H9 (cell line): ENCODE data around the gene ZNF180. TPM values are rescaled to one million over a fixed set of nuclear protein-coding genes. Genes with fewer than 3 reads are reported as not detected.

ENCODE experiments used
- DNase-seq: peaks from one replicate; pipeline ENCODE4 v3.0.0-alpha.2; 2017
- H2AFZ ChIP-seq: one replicate; pipeline ENCODE4 v1.6.1; 2013; ENCODE audit warnings: mild to moderate bottlenecking, low read length, control low read depth, moderate library complexity
- H2AK5ac ChIP-seq: 2 replicates; pipeline ENCODE4 v1.6.1; 2013; ENCODE audit warnings: low read length, control low read depth, mixed read lengths; ENCODE audit not compliant: insufficient read length
- H2BK120ac ChIP-seq: one replicate; pipeline ENCODE4 v1.6.1; 2013; ENCODE audit warnings: low read depth, mild to moderate bottlenecking, low read length, control low read depth, inconsistent platforms; ENCODE audit not compliant: poor library complexity, severe bottlenecking
- H2BK12ac ChIP-seq: 2 replicates; pipeline ENCODE4 v1.6.1; 2013; ENCODE audit warnings: low read length, control low read depth, mixed read lengths, low read depth; ENCODE audit not compliant: insufficient read length
- H2BK15ac ChIP-seq: 2 replicates; pipeline ENCODE4 v1.6.1; 2013; ENCODE audit warnings: low read depth, low read length, control low read depth
- H2BK20ac ChIP-seq: one replicate; pipeline ENCODE4 v1.6.1; 2013; ENCODE audit warnings: low read depth, mild to moderate bottlenecking, low read length, control low read depth, inconsistent platforms; ENCODE audit not compliant: poor library complexity, severe bottlenecking
- H2BK5ac ChIP-seq: 2 replicates; pipeline ENCODE4 v1.6.1; 2013; ENCODE audit warnings: low read length, control low read depth, mixed read lengths; ENCODE audit not compliant: insufficient read length
- H3K14ac ChIP-seq: 2 replicates; pipeline ENCODE4 v1.6.1; 2013; ENCODE audit warnings: low read length, control low read depth; ENCODE audit not compliant: insufficient read depth
- H3K18ac ChIP-seq: 2 replicates; pipeline ENCODE4 v1.6.1; 2013; ENCODE audit warnings: low read depth, mild to moderate bottlenecking, mixed read lengths, low read length, control low read depth; ENCODE audit not compliant: insufficient read length
- H3K23ac ChIP-seq: 2 replicates; pipeline ENCODE4 v1.6.1; 2013; ENCODE audit warnings: low read length, control low read depth, mixed read lengths, low read depth; ENCODE audit not compliant: insufficient read length
- H3K23me2 ChIP-seq: 2 replicates; pipeline ENCODE4 v1.6.1; 2013; ENCODE audit warnings: low read depth, mild to moderate bottlenecking, mixed read lengths, low read length, control low read depth; ENCODE audit not compliant: insufficient read length, poor library complexity, severe bottlenecking
- H3K27ac ChIP-seq: 2 replicates; pipeline ENCODE4 v1.5.1; 2013; ENCODE audit warnings: low read length, control low read depth, mixed read lengths, low read depth; ENCODE audit not compliant: insufficient read length
- H3K27me3 ChIP-seq: 2 replicates; pipeline ENCODE4 v1.6.1; 2013; ENCODE audit warnings: low read length, control low read depth, inconsistent platforms; ENCODE audit not compliant: insufficient read depth
- H3K4ac ChIP-seq: 2 replicates; pipeline ENCODE4 v1.6.1; 2013; ENCODE audit warnings: low read depth, mild to moderate bottlenecking, control low read depth, inconsistent platforms, low read length, moderate library complexity
- H3K4me1 ChIP-seq: 2 replicates; pipeline ENCODE4 v1.6.1; 2013; ENCODE audit warnings: low read length, control low read depth, inconsistent platforms; ENCODE audit not compliant: insufficient read depth
- H3K4me2 ChIP-seq: 2 replicates; pipeline ENCODE4 v1.6.1; 2013; ENCODE audit warnings: low read length, control low read depth, mixed read lengths; ENCODE audit not compliant: insufficient read length, insufficient read depth
- H3K56ac ChIP-seq: 2 replicates; pipeline ENCODE4 v1.6.1; 2013; ENCODE audit warnings: low read depth, mild to moderate bottlenecking, mixed read lengths, low read length, control low read depth; ENCODE audit not compliant: insufficient read length
- H3K79me1 ChIP-seq: 2 replicates; pipeline ENCODE4 v1.6.1; 2013; ENCODE audit warnings: low read depth, mild to moderate bottlenecking, moderate library complexity, low read length, control low read depth, inconsistent platforms; ENCODE audit not compliant: insufficient read depth, poor library complexity, severe bottlenecking
- H3K79me2 ChIP-seq: 2 replicates; pipeline ENCODE4 v1.6.1; 2013; ENCODE audit warnings: low read length, control low read depth, inconsistent platforms; ENCODE audit not compliant: insufficient read depth
- H3K9ac ChIP-seq: 2 replicates; pipeline ENCODE4 v1.6.1; 2013; ENCODE audit warnings: low read length, control low read depth, mixed read lengths; ENCODE audit not compliant: insufficient read length; ENCODE audit errors: extremely low read depth
- H3K9me3 ChIP-seq: one replicate; pipeline ENCODE4 v1.6.1; 2013; ENCODE audit warnings: low read depth, low read length, inconsistent platforms; ENCODE audit not compliant: control insufficient read depth
- H3T11ph ChIP-seq: one replicate; pipeline ENCODE4 v1.6.1; 2013; ENCODE audit warnings: mild to moderate bottlenecking, low read length, control low read depth, inconsistent platforms
- H4K20me1 ChIP-seq: one replicate; pipeline ENCODE4 v1.6.1; 2013; ENCODE audit not compliant: control insufficient read depth, insufficient read length, insufficient read depth
- H4K5ac ChIP-seq: 2 replicates; pipeline ENCODE4 v1.6.1; 2013; ENCODE audit warnings: low read depth, mild to moderate bottlenecking, mixed read lengths, low read length, control low read depth; ENCODE audit not compliant: insufficient read length
- H4K8ac ChIP-seq: replicated peaks from 2 replicates; pipeline ENCODE4 v1.6.1; 2013; ENCODE audit warnings: low read length, control low read depth, mixed read lengths, low read depth; ENCODE audit not compliant: insufficient read length
- H4K91ac ChIP-seq: 2 replicates; pipeline ENCODE4 v1.6.1; 2013; ENCODE audit warnings: low read depth, mild to moderate bottlenecking, moderate library complexity, mixed read lengths, low read length, control low read depth; ENCODE audit not compliant: insufficient read length
- H3K27ac Mint-ChIP-seq, 3 experiments: 2 replicates in 2 of 3; 3 replicates in 1 of 3; pipeline ENCODE4 v1.8.0; 2020 to 2021; ENCODE audit warnings: mixed read lengths in 3 of 3, mild to moderate bottlenecking in 1 of 3, moderate library complexity in 1 of 3
- H3K27me3 Mint-ChIP-seq: 2 replicates; pipeline ENCODE4 v1.8.0; 2021; ENCODE audit warnings: low read depth, mild to moderate bottlenecking, moderate library complexity, mixed read lengths
- H3K36me3 Mint-ChIP-seq, 3 experiments: 2 replicates in 2 of 3; 3 replicates in 1 of 3; pipeline ENCODE4 v1.8.0; 2020 to 2021; ENCODE audit warnings: low read depth in 3 of 3, mixed read lengths in 3 of 3; ENCODE audit not compliant: insufficient read depth in 1 of 3
- H3K4me1 Mint-ChIP-seq, 2 experiments: 2 replicates each; pipeline ENCODE4 v1.8.0; 2020; ENCODE audit warnings: mixed read lengths in 2 of 2
- H3K4me3 Mint-ChIP-seq, 2 experiments: 2 replicates in 1 of 2; 3 replicates in 1 of 2; pipeline ENCODE4 v1.8.0; 2020 to 2021; ENCODE audit warnings: mild to moderate bottlenecking in 2 of 2, mixed read lengths in 2 of 2, moderate library complexity in 1 of 2
- H3K9me3 Mint-ChIP-seq, 2 experiments: 2 replicates in 1 of 2; 3 replicates in 1 of 2; pipeline ENCODE4 v1.8.0; 2020; ENCODE audit warnings: mild to moderate bottlenecking in 2 of 2, mixed read lengths in 2 of 2, moderate library complexity in 1 of 2
- WGBS: extraction: QIAGEN DNeasy Blood & Tissue Kit; methylation state at CpG from one replicate; pipeline ENCODE4 v1.1.7; 2013; ENCODE audit warnings: missing lambda C conversion rate, low lambda C conversion rate, mixed read lengths; ENCODE audit not compliant: insufficient read length; ENCODE audit errors: extremely low coverage; 5-methylcytosine and 5-hydroxymethylcytosine counted together
- total RNA-seq: library from RNA; stranded (reverse); gene quantifications from 2 replicates; pipeline ENCODE4 v1.2.1, GENCODE V29; 2021
- TF ChIP-seq, protein P1 (sequence below): fragments of 200-600 bp; sonication (generic); conservative IDR thresholded peaks from 3 replicates; pipeline ENCODE4 v1.8.0; 2021; ENCODE audit warnings: antibody characterized with exemption, mild to moderate bottlenecking

The ZNF180 gene
- total RNA-seq, 1 experiment from 2014 or later = 13.6 TPM

DNA sequence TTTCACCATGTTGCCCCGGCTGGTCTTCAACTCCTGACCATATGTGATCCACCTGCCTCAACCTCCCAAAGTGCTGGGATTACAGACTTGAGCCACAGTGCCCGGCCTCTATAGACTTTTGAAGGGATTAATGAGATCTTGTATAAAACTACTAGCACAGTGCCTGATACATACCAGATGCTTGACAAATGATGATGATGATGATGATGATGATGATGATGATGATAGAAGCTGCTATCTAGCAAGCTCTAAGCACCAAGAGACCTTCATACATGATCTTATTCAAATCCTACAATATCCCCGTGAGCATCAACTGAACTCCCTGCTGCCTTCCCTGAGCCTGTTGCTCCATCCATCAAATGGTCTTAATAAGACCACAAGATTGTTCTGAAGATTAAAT lies 14.7 kb upstream of the ZNF180 start:
- Histone ChIP-seq H4K8ac (no peak overlapping the region), H3K56ac (no peak overlapping the region), H4K91ac (no peak overlapping the region), H2BK20ac (no peak overlapping the region), H2AFZ (no peak overlapping the region), H2BK120ac (no peak overlapping the region), H2AK5ac (no peak overlapping the region), H4K5ac (no peak overlapping the region), H3K4me2 (no peak overlapping the region), H2BK15ac (no peak overlapping the region), H3K27ac (no peak overlapping the region), H3K79me1 (no peaks in the 10 kb centered on the region), H3T11ph (no peak overlapping the region), H3K18ac (no peak overlapping the region), H3K4me1 (no peaks in the 10 kb centered on the region), H3K9me3 (no peaks in the 10 kb centered on the region), H3K14ac (no peak overlapping the region), H3K4ac (no peak overlapping the region), H3K27me3 (no peaks in the 10 kb centered on the region), H3K23me2 (no peaks in the 10 kb centered on the region), H3K79me2 (no peaks in the 10 kb centered on the region), H4K20me1 (no peaks in the 10 kb centered on the region), H2BK5ac (no peak overlapping the region), H3K23ac (no peak overlapping the region), H3K9ac (no peak overlapping the region), H2BK12ac (no peak overlapping the region)
- Mint-ChIP-seq H3K27me3 (peaks cover 30% of the 10 kb centered on the region), H3K4me3 (no peak overlapping the region), H3K4me1 (no peaks in the 10 kb centered on the region), H3K27ac (no peak overlapping the region), H3K9me3 (peaks cover 50 to 56% of the 10 kb centered on the region in 2 experiments), H3K36me3 (no peaks in the 10 kb centered on the region; a peak in 1 of 7 replicates)
- TF ChIP-seq, protein P1, sequence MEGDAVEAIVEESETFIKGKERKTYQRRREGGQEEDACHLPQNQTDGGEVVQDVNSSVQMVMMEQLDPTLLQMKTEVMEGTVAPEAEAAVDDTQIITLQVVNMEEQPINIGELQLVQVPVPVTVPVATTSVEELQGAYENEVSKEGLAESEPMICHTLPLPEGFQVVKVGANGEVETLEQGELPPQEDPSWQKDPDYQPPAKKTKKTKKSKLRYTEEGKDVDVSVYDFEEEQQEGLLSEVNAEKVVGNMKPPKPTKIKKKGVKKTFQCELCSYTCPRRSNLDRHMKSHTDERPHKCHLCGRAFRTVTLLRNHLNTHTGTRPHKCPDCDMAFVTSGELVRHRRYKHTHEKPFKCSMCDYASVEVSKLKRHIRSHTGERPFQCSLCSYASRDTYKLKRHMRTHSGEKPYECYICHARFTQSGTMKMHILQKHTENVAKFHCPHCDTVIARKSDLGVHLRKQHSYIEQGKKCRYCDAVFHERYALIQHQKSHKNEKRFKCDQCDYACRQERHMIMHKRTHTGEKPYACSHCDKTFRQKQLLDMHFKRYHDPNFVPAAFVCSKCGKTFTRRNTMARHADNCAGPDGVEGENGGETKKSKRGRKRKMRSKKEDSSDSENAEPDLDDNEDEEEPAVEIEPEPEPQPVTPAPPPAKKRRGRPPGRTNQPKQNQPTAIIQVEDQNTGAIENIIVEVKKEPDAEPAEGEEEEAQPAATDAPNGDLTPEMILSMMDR = no peak
- WGBS = no CpG with 5 or more reads among the region's 3 CpGs
- no peak for DNase-seq
